Upper lobe of right lung (tissue), 1 donor: ENCODE results near the gene OGT. TPM values are rescaled to one million over a fixed set of nuclear protein-coding genes. Genes with fewer than 3 reads are reported as not detected.
A peak's percentile ranks its signal among the peaks of the same experiment; 100 is the strongest.

Source experiments
- ATAC-seq: fragments of 200-7000 bp; cut with Tn5 transposase; one replicate; pipeline ENCODE4 v1.9.1; 2020; ENCODE audit warnings: mild to moderate bottlenecking, moderate library complexity
- DNase-seq: peaks from one replicate; pipeline ENCODE4 v3.0.0-alpha.2; 2020
- H3K27ac ChIP-seq: fragments of 200-600 bp; one replicate; pipeline ENCODE4 v1.8.0; 2022
- H3K27me3 ChIP-seq: fragments of 200-600 bp; one replicate; pipeline ENCODE4 v1.8.0; 2022; ENCODE audit warnings: mild to moderate bottlenecking
- H3K36me3 ChIP-seq: fragments of 200-600 bp; one replicate; pipeline ENCODE4 v1.8.0; 2022
- H3K4me1 ChIP-seq: fragments of 200-600 bp; one replicate; pipeline ENCODE4 v1.8.0; 2022
- H3K4me3 ChIP-seq: fragments of 200-600 bp; one replicate; pipeline ENCODE4 v1.8.0; 2022; ENCODE audit warnings: mild to moderate bottlenecking
- H3K9me3 ChIP-seq: fragments of 200-600 bp; one replicate; pipeline ENCODE4 v1.8.0; 2022
- CTCF ChIP-seq: fragments of 200-600 bp; IDR thresholded peaks from one replicate; pipeline ENCODE4 v1.8.0; 2022; ENCODE audit warnings: antibody characterized with exemption
- intact Hi-C: fragments of 100-400 bp; cut with DNase I; formaldehyde crosslinking; loops from one replicate; pipeline ENCODE4 v1.11.0; 2022
- total RNA-seq: library from RNA; stranded (reverse); fragmentation: NEBNext Ultra II Directional; extraction: Animal tissue kit (Norgen Biotek cat#: 25700); gene quantifications from one replicate; pipeline ENCODE4 v1.2.1, GENCODE V29; 2021
- donor health status: DM: no; HTN: yes; CAD: no; lungs with severe emphysema.

The OGT gene
- total RNA-seq, 1 donor from 2014 or later: 129 TPM

- ATAC-seq: no peak
- H3K4me1 ChIP-seq: peaks cover 21% of the 10 kb centered on the region
- peak overlapping the region; percentile 90 for H3K27ac ChIP-seq
- no peaks in the 10 kb centered on the region for H3K9me3 ChIP-seq
- intact Hi-C loops: no loop called here
- no peak for DNase-seq
- H3K27me3 ChIP-seq: no peaks in the 10 kb centered on the region
- peak overlapping the region; percentile 73 for H3K4me3 ChIP-seq
- H3K36me3 ChIP-seq: peaks cover 10% of the 10 kb centered on the region
- no peak for TF ChIP-seq CTCF
Measured at GRCh38 chrX:71534773-71535544, 2.1 kb downstream of the OGT start.

- H3K27ac ChIP-seq: no peak overlapping the region
- TF ChIP-seq CTCF: no peak
- no peak for ATAC-seq
- intact Hi-C loops: no loop called here
- no peak for DNase-seq
- peaks cover 28% of the 10 kb centered on the region for H3K4me1 ChIP-seq
- no peaks in the 10 kb centered on the region for H3K27me3 ChIP-seq
- no peaks in the 10 kb centered on the region for H3K9me3 ChIP-seq
- peaks cover 10% of the 10 kb centered on the region for H3K36me3 ChIP-seq
- peak overlapping the region; percentile 73 for H3K4me3 ChIP-seq
Measured at GRCh38 chrX:71536285-71536684, 3.4 kb downstream of the OGT start.

GRCh38 chrX:71537743-71538142, 4.8 kb downstream of the OGT start:
- no peak overlapping the region for H3K27ac ChIP-seq
- DNase-seq (no peak), ATAC-seq (no peak)
- H3K9me3 ChIP-seq: no peaks in the 10 kb centered on the region
- no peaks in the 10 kb centered on the region for H3K27me3 ChIP-seq
- H3K4me1 ChIP-seq: peaks cover 28% of the 10 kb centered on the region
- no peak overlapping the region for H3K4me3 ChIP-seq
- TF ChIP-seq CTCF: no peak
- peaks cover 10% of the 10 kb centered on the region for H3K36me3 ChIP-seq
- intact Hi-C loops: no loop called here

- Histone ChIP-seq H3K4me3 (no peak overlapping the region), H3K27me3 (no peaks in the 10 kb centered on the region), H3K36me3 (peaks cover 12% of the 10 kb centered on the region), H3K9me3 (no peaks in the 10 kb centered on the region), H3K27ac (no peak overlapping the region), H3K4me1 (peaks cover 28% of the 10 kb centered on the region)
- TF ChIP-seq CTCF: no peak
- intact Hi-C loops: no loop called here
- DNase-seq (no peak), ATAC-seq (no peak)
Measured at GRCh38 chrX:71540801-71541200, 7.9 kb downstream of the OGT start.

GRCh38 chrX:71541210-71542022, 8.5 kb downstream of the OGT start:
- Histone ChIP-seq H3K27me3 (no peaks in the 10 kb centered on the region), H3K27ac (no peak overlapping the region), H3K4me3 (no peak overlapping the region), H3K36me3 (peaks cover 18% of the 10 kb centered on the region), H3K4me1 (peaks cover 28% of the 10 kb centered on the region), H3K9me3 (no peaks in the 10 kb centered on the region)
- ATAC-seq (peak; percentile 61), DNase-seq (no peak)
- intact Hi-C loops: no loop called here
- no peak for TF ChIP-seq CTCF
